HG03097 (cell line): ENCODE results near the gene HERC2.
A peak's percentile ranks its signal among the peaks of the same experiment; 100 is the strongest.
"Not testable (repeated sequence)": the region's sequence is repeated elsewhere in the genome, so short reads cannot be mapped to it uniquely, and the experiment has no call there.

Experiments used
- ATAC-seq: cut with Tn5 transposase; IDR thresholded peaks from one replicate; pipeline ENCODE4 v1.9.1; 2021; ENCODE audit not compliant: unreplicated experiment, low FRiP score

HERC2 gene

DNA sequence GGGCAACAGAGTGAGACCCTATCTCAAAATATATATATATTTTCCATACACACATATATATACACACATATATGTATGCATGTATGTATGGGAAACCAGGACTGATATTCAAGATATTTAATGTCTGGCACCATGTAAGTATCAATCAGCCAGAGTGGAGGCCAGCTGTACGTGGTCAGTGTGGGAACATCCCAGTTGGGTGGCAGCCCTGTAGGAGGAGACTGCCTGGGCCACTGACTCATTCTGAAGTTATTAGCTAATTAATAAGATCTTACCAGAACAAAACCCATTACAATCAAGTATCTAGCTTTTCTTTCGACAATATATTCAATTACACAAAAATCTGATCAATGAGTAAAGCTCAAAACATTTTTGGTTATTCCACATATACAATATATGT is 137.8 kb downstream of the HERC2 start:
- ATAC-seq = no peak

DNA sequence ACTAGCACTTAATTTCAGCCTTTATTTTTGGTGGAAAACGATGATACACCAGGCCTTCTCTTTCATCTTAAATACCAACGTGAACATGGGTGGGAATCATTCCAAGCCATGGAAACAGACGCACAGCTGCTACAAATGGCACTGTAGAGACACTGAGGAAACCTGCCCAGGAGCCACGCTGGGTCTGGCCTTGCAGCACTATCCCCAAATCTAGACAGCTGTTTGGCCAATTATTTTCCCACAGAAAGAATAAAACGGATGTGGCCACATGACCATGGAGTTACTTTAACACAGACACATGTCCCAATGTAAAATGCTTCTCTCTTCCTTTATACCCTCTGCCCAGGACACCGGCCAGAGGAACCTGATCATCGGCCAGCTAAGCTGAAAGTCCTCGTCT is 139.2 kb downstream of the HERC2 start:
- ATAC-seq = no peak

DNA sequence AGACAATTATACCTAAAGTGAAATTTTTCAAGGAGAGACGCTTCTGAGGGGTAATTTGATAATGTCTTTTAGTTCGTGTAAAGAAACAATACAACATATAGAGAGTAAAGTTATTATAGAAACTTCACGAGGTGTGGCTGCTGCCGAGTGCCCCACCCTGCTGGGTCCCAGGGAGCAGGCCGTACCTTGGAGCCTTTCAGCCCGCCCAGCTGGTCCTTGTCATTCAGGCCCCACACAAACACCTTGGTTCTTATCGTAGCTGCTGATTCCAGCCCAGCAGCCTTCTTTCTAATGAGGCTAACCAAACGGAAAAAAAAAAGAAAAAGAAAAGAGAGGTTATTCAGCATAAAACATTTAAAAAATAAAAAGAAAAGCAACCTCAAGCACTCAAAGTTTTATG is 139.8 kb downstream of the HERC2 start:
- no peak for ATAC-seq

DNA sequence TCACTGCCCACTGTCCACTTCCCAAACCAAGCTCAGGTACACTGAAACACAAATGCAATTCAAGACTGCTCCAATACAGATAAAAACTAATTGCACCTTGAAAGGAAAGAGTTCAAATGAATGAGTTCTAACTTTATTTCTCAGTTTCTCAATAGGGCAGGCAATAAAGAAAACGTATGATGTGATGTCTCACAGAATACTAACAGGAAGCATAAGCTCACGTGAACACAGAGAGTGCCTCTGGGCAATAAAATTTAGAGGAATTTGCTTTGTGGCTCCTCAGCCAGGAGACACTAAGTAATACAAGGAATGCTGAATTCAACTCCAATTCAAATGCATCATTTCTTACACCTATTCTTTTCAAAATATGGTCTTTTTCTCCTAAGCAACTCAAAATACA is 140.6 kb downstream of the HERC2 start:
- ATAC-seq = no peak

DNA sequence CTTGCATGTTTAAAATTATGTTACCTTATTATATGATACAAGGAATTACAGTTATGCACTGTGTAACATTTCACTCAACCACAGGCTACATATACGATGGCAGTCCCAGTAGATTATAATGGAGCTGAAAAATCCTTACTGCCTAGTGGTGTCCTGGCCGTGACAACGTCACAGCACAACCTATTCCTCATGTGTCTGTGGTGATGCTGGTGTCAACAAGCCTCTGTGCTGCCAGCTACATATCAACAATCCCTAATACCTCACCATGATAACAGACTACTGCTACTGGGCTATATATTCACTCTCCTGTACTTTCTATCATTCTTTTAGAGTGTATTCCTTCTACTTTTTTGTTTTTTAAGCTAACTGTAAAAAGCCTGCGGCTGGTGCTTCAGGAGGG is 142.7 kb downstream of the HERC2 start:
- ATAC-seq = no peak

DNA sequence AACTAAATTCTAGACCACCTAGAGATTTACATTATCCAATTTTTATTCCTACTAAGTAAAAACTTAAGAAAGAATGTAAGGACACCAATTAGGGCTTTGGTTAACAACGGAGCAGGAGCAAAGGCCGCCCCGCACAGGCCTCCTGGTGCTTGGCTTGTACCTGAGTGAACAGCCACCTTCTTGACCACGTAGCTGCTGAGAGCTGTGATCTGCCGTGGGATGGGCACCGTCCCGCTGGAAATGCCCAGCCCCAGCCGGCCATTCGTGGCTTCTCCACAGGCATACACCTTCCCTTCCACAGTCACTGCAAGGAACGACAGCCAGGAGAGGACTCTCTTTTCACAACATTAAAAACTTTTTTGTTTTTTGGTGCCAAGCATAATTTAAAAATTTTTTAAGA is 143.3 kb downstream of the HERC2 start:
- ATAC-seq = no peak

DNA sequence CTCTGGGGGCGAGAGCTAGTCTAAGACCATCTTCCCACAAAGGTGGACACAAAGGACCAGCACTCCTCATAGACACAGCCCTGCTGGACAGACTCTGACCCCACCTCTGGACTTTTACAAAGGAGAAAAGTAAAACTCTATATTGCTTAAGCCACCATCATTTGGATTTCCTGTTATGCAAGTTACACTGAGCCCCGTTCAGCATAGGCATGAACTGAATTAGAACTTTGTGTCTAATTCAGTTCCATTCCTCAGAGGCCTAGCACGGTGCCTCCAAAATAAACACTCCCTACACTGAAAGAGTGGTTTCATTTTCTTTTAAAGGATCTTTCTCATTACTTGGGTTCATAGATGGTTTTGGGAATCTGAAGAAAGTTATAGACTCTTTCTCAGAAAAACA is 143.7 kb downstream of the HERC2 start:
- no peak for ATAC-seq

DNA sequence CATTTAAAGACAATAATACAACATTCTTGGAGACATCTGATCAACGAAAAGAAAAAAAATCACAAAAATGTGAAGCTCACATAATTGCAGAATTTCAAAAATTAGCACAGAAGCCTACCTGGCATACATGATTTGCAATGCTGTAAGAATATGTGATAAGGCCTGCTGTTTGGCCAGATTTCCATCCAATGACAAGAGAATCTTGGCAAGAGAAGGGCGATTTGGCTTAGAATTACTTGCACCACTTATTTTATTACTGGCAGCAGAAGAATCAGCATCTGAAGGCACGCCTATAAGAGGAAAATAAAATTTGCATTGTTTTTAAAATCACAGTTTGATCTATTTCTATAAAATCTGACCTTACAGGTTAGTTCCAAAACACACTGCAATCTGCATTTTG is 152.6 kb downstream of the HERC2 start:
- no peak for ATAC-seq

DNA sequence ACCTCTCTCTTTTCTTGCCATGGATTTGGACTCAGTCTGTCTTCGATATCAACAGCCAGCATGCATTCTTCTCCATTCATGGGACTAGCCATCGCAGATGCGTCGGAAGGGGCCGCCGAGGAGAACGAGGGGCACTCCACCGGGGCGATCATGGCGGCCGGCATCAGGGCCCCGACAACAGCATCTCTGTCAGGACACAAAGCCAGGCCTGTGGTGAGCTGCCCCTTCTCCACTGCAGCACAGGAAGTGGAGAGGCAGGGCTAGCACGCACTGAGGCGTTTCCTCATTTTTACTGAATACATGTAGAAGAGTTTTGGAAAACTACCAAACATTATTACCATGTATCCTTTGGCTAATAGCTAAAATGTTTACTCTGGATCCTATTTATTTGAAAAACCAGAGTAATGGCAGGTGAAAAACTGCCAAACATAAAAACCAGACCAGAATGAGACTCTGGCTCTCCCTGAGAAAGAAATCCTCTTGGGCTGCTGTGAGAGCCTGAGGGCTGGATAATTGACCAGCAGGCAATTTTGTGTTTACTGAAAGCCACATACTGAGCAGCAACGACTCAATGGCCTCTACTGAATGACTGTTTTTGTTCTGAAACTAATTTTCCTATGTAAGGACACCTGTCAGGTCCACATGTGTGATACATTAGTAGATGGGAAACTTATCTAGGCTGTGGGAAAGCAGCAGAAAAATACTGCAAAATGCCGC is 153.4 kb downstream of the HERC2 start:
- not testable (repeated sequence) for ATAC-seq

DNA sequence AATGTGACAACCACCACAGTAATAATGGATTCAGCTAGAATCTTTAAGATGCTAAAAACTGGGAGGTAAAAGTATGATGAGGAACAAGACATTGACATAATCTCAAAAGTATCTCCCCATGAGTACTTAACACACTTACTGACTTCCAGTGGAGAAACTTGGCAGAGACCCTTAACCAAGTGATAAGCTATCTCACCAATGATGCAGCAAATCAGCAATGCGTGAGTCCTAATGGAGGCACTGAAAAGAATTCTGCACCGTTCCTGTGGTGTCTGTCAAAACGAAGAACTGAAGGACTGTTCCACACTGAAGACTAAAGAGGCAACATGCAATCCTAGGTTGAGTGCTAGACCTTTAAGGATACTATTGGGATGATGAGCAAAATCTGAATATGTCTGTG is 154.9 kb downstream of the HERC2 start:
- no peak for ATAC-seq

DNA sequence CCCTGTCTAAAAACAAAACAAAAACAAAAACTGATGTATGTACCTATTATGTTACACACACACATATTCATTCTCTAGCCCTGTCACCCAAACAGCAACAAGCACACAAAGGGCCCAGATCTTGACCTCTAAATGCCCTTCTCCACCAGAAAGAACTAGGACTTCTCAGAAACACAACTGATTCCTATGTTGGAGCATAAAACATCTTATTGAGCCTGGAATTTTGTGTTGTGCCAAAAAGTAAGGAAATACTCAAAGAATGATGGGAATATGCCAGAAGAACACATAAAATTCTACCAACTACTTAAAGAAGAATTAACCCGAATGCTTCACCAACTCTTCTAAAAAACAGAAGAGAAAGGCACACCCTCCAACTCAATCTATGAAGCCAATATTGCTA is 156.2 kb downstream of the HERC2 start:
- ATAC-seq = no peak

DNA sequence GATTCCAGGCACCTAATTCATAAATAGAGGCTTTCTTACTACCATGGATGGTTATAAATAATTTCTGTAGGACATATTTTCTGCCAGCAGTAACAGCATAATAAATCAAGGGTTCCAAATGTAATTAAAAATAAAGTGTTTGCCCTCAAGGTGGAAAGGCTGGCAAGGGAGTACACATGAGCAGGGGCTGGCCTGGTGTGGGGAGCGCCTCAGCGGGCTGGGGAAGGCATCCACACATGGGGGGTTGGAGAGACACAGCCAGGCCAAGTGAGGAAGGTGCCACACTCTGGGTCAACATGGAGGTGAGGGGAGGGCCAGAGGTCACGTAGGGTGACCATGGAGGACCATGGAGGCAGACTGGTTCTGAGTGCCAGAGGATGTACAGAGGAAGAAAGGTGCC is 157.1 kb downstream of the HERC2 start:
- ATAC-seq = no peak

DNA sequence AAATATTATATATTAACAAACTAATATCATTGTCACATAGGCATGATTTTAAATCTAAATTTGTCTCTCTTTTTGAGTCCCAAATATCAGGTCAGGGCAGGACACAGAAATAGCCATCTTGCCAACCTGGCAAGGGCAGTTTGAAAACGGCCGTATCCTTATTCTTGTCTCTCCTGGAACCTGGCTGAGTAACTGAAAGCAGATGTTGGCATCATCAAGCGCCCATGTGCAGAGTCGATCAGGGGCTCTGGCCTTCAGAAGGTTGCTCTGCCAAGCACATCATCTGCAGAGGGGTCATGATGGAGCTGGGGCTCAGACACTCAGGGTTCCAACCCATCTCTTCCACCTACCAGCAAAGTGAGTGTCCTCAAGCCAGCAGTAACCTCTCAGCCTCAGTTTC is 167.7 kb downstream of the HERC2 start:
- ATAC-seq = no peak

DNA sequence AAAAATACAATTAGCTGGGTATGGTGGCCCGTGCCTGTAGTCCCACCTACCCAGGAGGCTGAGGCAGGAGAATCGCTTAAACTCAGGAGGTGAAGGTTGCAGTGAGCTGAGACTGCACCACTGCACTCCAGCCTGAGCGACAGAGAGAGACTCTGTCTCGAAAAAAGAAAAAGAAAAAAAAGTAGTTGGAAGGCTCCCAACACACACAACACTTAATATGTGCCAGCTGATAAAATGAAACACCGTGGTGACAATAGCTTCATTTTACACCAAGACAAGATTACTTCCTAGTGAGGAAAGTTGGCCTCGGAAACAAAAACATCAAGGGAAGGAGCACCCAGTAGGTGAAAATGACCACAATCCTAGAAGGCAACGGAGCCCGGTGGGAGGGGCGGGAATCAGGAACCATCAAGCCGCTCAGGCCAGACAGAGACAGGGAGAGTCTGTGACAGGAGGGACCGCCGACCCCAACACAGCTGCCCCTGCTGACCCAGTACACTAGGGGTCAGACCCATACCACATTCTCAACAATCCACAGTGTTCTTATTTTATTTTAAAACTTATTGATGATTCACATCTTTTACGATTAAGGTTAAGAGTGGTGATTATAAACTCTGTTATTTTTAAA is 168.4 kb downstream of the HERC2 start:
- no peak for ATAC-seq

DNA sequence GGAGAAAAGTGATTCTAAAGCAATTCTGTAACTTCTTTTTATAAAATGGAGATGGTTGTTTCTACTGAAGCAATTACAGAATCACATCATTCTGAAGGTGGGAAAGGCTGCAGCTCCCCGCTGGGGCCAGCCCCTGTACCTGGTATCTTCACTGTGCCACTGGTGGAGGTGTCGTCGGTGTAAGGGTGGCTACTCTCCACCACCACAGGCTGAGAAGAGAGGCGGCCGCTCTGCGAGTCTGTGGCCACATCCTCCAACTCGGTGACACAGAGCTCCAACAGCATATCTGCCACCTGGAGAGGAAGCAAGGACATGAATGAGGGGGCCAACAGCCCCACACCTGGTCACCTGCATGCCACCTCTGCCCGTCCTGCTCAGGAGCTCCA is 169.4 kb downstream of the HERC2 start:
- ATAC-seq = not testable (repeated sequence)

DNA sequence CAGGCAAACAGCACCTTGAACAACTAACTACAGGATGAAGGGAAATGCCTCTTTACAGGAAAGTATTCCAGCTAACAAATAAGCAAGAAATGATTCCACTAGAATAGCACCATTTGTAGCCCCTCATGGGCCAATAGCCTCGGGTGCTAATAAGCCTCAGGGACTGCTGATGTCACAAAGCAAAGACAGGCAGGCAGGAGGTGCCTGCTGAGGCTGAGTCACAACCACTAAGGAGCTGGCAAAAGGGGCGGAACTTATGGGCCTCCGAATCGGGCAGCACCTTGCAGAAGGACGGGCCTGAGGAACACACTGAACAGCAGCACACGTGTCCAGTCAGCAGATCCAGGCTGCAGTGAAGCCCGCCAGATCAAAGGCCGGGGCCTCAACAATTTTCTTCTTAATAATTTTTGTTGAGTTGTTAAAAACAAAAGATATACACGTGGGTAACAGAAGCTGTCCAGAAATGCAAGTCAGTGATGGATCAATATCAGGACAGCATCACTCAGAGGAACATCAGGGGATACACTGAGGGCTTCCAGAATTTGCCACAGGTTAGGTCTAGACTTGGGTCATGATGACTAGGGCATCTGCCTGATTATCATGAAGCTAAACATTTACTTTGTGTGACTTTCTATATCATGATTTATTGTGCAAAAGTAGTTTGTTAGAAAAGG is 170.0 kb downstream of the HERC2 start:
- not testable (repeated sequence) for ATAC-seq

DNA sequence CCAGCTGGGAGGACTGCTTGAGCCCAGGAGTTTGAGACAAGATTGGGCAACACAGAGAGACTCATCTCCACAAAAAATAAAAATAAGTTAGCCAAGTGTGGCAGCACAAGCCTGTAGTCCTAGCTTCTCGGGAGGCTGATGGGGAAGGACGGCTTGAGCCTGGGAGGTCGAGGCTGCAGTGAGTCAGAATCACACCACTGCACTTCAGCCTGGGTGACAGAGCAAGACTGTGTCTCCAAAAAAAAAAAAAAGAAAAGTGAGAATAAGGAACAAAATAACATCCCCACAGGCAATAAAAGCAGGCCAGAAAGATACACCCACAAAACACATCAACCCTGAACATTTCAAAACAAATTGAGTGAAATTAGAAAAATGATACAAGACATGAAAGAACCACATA is 174.2 kb downstream of the HERC2 start:
- no peak for ATAC-seq

DNA sequence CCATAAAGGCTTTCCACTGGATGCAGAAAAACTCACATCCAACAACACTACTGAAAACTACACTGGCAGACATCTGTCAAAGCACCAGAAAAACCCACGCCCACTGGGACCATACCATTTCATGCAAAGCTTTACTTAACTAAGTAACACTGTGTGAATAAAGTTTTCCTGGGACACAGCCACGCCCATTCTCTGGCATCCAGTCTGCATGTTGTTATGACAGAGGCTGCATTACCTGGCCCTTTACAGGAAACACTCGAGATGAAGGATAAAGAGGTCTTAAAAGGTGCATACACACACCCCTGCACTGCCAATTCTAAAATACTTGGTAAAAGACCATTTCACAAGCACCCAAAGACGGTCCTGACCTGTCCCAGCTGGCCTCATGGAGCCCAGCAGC is 176.6 kb downstream of the HERC2 start:
- not testable (repeated sequence) for ATAC-seq

DNA sequence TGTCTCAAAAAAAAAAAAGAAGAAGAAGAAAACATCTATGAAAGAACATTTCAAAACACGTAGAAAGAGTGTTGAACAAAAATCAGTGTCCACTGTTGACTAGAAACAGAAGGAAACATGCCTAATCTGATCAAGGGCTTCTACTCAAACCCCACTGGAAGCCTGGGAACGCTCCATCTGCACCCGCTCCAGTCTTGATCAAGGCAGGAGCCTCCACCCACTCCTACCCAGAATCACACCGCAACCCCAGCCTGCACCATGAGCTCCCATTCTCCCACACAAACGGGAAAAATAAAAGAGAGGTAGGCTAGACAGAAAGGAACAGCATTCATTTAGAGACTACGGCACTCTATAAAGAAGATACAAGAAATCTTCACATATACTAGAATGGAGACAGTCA is 181.9 kb downstream of the HERC2 start:
- no peak for ATAC-seq

DNA sequence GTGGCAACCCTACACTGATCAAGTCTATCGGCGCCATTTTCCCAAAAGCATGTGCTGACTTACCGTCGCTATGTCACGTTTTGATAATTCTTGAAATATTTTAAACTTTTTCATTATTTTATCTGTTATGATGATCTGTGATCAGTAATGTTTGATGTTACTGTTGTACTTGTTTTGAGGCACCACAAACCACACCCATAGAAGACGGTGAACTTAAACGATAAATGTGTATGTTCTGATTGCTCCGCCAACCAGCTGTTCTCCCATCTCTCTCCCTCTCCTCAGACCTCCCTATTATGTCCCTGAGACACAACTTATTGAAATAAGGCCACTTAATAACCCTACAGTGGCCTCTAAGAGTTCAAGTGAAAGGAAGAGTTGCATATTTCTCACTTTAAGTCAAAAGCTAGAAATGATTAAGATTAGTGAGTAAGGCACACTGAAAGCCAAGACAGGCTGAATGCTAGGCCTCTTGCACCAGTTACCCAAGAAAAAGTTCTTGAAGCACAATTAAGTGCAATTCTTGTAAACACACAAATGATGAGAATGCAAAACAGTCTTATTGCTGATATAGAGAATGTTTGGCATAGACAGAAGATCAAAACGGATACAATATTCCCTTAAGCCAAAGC is 184.5 kb downstream of the HERC2 start:
- not testable (repeated sequence) for ATAC-seq

DNA sequence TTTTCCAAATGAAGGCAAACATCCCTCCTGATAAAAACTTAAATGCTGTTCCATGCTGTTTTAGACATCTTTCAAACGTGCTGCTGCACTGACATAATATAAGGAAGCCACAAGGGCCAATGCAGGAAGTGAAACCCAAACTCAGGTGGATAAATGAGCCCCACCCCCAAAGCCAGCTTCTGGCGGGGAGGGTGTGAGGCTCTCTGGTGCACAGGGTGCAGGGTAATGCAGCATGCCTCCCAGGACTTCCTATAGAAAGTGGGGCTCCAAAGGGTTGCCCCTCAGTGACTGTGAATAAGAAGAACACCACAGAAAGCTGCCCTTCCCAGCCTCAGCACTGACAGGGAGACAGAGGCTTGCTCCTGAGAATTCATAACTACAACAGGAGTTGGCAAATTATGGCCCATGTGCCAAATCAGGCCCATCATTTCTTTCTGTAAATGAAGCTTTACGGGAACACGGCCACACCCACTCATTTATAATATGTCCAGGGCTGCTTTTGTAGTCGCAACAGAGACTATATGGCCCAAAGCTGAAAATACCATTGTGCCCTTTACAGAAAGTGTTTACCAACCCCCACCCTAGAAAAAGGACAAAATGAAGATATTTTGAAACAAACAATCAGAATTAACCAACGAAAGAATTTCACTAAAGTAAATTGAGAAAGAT is 185.6 kb downstream of the HERC2 start:
- ATAC-seq = peak; percentile 84
